ENCODE results near the gene APIP. TPM values are rescaled to one million over a fixed set of nuclear protein-coding genes. Genes with fewer than 3 reads are reported as not detected.

Gene APIP
- total and polyA plus RNA-seq, 10 of the 15 experiments (the other 5 are each of a cell fraction or from before 2014, with no cell fraction given), result 26.8 to 87.1 (median 52.8) TPM

DNA sequence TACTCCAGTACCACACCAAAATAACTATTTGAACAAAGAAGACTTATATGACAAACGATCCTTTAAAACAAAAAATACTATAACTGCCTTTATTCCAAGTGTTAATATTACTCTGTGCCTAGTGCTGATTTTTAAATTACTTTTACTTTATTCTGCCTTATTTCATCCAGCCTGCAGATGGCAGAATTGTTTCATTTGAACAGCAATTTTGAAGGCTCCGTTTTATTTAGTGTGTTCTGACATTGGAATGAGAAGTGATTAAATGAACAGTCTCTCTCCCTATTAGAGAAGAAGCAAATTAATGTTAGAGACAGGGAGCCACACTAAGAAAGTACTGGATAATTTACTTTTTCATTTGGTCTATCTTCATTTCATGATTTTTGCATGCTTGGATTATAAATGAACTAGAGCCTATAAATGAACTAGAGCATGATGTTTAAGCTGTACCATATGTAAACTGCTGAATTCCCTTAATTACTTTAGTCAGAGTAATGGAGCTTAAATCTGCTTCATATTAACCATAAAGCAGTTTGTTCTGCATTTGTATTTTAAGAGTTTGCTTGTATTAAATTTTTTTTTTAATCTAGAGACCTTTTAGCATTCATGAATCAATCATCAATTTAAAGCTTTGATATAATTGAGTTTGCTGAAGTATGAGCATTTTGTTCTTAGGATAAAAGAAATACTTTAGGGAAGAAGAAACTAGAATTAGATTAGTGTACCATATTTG lies 10.1 kb upstream of the APIP start:
- H3K4me2 ChIP-seq (ENCODE audit: control insufficient read depth, insufficient read depth), result no peak overlapping the region
- ATAC-seq (peak; percentile 76), DNase-seq (ENCODE audit: low read depth, low spot score) (no peak), FAIRE-seq (peak; percentile 80)
- no peak overlapping the region for H3K4me3 ChIP-seq
- no peaks in the 10 kb centered on the region for H3K36me3 ChIP-seq (ENCODE audit: control insufficient read depth in 2 of 2, insufficient read depth in 2 of 2, low read length in 1 of 2)
- no TSS peak for BruUV-seq (replicated peaks)
- H3K27ac ChIP-seq (ENCODE audit: control insufficient read depth, insufficient read depth), result no peak overlapping the region
- CTCF ChIA-PET, result interaction anchor here (0.8 to 6.3 kb wide), 74 partner anchors 7 to 1341 kb away, joined by 3 to 172 read pairs (median 4); partner anchors contain the start of genes APIP, CD44 and PDHX
- no peak overlapping the region; the same call in 1 of the 2 replicates for H2AFZ ChIP-seq (ENCODE audit: control insufficient read depth, low read depth, low read length)
- RAD21 ChIA-PET (ENCODE audit: unreplicated experiment), result interaction anchor here (0.6 to 6.7 kb wide), 30 partner anchors 12 to 561 kb away, joined by 3 to 100 read pairs (median 4); no protein-coding TSS in a partner anchor
- H3K4me1 ChIP-seq (ENCODE audit: control insufficient read depth, insufficient read depth, low read length), result 0 out of 2 replicates have a peak, but pooled peaks cover 2% of the 10 kb centered on the region
- intact Hi-C loops (cut with micrococcal nuclease; ENCODE audit: unreplicated experiment), result loop anchor here (1.0 to 5.0 kb wide), 6 partner anchors 216 to 561 kb away; no protein-coding TSS in a partner anchor
- in situ Hi-C loops (cut with MboI), result no loop called here
- H3K9me3 ChIP-seq (replicated peaks; ENCODE audit: control insufficient read depth, insufficient read depth, low read length), result no peaks in the 10 kb centered on the region
- H4K20me1 ChIP-seq (ENCODE audit: control insufficient read depth, insufficient read depth), result no peaks in the 10 kb centered on the region
- H3K27me3 ChIP-seq (replicated peaks in 1 of 2; ENCODE audit: control insufficient read depth in 2 of 2, insufficient read depth in 2 of 2, low read length in 1 of 2), result no peaks in the 10 kb centered on the region
- TF ChIP-seq TARDBP (IDR thresholded peaks at IDR 0.05; ENCODE audit: borderline replicate concordance) (no peak), MEF2B (IDR thresholded peaks at IDR 0.05; ENCODE audit: partially characterized antibody, poor library complexity, severe bottlenecking) (no peak), HDAC6 (IDR thresholded peaks at IDR 0.05; ENCODE audit: unreplicated experiment) (no peak), NFIC (IDR thresholded peaks at IDR 0.05; ENCODE audit: low read depth, low read length) (no peak), MYC (IDR thresholded peaks at IDR 0.05; ENCODE audit: insufficient read depth, insufficient read length, insufficient replicate concordance, low read length, severe bottlenecking) (no peak), RAD21 (IDR thresholded peaks at IDR 0.05; ENCODE audit: insufficient read depth, low read depth, low read length) (peak; percentile 97), FOXM1 (IDR thresholded peaks at IDR 0.05; ENCODE audit: low read depth, low read length) (0 out of 2 replicates have a peak, but pooled peaks have one; percentile 7), SMC3 (IDR thresholded peaks at IDR 0.05; ENCODE audit: borderline replicate concordance, low read length) (peak; percentile 88), PML (IDR thresholded peaks at IDR 0.05; ENCODE audit: low read length) (no peak), ATF7 (IDR thresholded peaks at IDR 0.05; ENCODE audit: low read depth) (no peak)
- TF ChIP-seq, protein P1, sequence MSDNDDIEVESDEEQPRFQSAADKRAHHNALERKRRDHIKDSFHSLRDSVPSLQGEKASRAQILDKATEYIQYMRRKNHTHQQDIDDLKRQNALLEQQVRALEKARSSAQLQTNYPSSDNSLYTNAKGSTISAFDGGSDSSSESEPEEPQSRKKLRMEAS (IDR thresholded peaks at IDR 0.05; ENCODE audit: low read depth, low read length), result no peak
- TF ChIP-seq, protein P2, sequence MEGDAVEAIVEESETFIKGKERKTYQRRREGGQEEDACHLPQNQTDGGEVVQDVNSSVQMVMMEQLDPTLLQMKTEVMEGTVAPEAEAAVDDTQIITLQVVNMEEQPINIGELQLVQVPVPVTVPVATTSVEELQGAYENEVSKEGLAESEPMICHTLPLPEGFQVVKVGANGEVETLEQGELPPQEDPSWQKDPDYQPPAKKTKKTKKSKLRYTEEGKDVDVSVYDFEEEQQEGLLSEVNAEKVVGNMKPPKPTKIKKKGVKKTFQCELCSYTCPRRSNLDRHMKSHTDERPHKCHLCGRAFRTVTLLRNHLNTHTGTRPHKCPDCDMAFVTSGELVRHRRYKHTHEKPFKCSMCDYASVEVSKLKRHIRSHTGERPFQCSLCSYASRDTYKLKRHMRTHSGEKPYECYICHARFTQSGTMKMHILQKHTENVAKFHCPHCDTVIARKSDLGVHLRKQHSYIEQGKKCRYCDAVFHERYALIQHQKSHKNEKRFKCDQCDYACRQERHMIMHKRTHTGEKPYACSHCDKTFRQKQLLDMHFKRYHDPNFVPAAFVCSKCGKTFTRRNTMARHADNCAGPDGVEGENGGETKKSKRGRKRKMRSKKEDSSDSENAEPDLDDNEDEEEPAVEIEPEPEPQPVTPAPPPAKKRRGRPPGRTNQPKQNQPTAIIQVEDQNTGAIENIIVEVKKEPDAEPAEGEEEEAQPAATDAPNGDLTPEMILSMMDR (IDR thresholded peaks at IDR 0.05 in 2 of 3, conservative IDR thresholded peaks at IDR 0.05 in 1 of 3; ENCODE audit: control insufficient read depth in 2 of 3, extremely low read depth in 1 of 3, insufficient read depth in 1 of 3, low read depth in 3 of 3, low read length in 3 of 3), result peak; percentile 52 to 70 (median 59); a peak in 5 of 6 replicates
- SMC1A ChIA-PET (ENCODE audit: uncharacterized antibody, unreplicated experiment), result interaction anchor here (0.6 to 6.3 kb wide), 51 partner anchors 9 to 618 kb away, joined by 3 to 110 read pairs (median 4); partner anchors contain the start of genes APIP, CD44 and PDHX
- H3K9ac ChIP-seq (ENCODE audit: control insufficient read depth, insufficient read depth, low read length), result no peak overlapping the region
- 2% methylated on average over 2 of the region's 2 CpGs for WGBS (ENCODE audit: insufficient coverage, insufficient replicate concordance, low lambda C conversion rate, missing lambda C conversion rate)
- peaks cover 2% of the 10 kb centered on the region; the same call in 1 of the 2 replicates for H3K79me2 ChIP-seq (ENCODE audit: control insufficient read depth, insufficient read depth, low read length)
- POLR2A ChIA-PET, result interaction anchor here (0.6 kb wide), 1 partner anchor 464 kb away, joined by 3 read pairs; no protein-coding TSS in a partner anchor
